ENCODE data around the gene TECPR1. TPM values are rescaled to one million over a fixed set of nuclear protein-coding genes. Genes with fewer than 3 reads are reported as not detected.

TECPR1 gene
- total and polyA plus RNA-seq, 2 donors (not counting 3 experiments of a cell fraction or from before 2014, with no cell fraction given): 12.3 to 97.5 TPM

DNA sequence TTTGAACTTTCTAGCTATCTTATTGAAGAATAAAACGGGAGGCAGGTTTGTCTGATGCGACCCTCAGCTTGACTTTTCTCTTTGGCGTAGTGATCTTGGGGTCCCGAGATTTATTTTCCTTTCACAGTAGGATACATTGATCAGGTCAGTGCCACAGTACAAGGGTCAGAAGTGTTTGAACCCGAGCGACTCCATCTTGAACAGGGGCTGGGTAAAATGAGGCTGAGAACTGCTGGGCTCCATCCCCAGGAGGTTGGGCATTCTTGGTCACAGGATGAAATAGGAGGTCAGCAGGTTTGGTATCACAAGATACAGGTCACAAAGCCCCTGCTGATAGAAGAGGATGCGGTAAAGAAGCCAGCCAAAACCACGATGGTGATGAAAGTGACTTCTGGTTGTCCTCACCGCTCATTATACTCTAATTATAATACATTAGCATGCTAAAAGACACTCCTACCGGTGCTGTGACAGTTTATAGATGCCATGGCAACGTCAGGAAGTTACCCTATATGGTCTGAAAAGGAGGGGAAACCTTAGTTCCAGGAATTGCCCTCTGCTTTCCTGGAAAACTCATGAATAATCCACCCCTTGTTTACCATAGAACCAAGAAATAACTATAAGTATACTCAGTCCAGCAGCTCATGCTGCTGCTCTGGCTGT lies 3.0 kb upstream of the TECPR1 start:
- no peak for TF ChIP-seq JUN (IDR thresholded peaks at IDR 0.05; ENCODE audit: borderline replicate concordance, insufficient read depth, insufficient read length, low read depth)
- TF ChIP-seq, protein P1, sequence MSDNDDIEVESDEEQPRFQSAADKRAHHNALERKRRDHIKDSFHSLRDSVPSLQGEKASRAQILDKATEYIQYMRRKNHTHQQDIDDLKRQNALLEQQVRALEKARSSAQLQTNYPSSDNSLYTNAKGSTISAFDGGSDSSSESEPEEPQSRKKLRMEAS (IDR thresholded peaks at IDR 0.05; ENCODE audit: insufficient read depth, insufficient read length): no peak
- no peak overlapping the region for H2AFZ ChIP-seq (ENCODE audit: low read depth, low read length)
- no peak overlapping the region for H3K4me3 ChIP-seq (replicated peaks in 1 of 3; ENCODE audit: insufficient read depth in 1 of 3, low read depth in 1 of 3, low read length in 3 of 3)
- H3K4me1 ChIP-seq (ENCODE audit: control insufficient read depth, extremely low read depth, insufficient read depth, low read length): peaks cover 22% of the 10 kb centered on the region
- intact Hi-C loops (cut with micrococcal nuclease): no loop called here
- H3K79me2 ChIP-seq (ENCODE audit: control insufficient read depth, insufficient read depth, low read length): peaks cover 27% of the 10 kb centered on the region
- H3K27ac ChIP-seq (ENCODE audit: insufficient read depth, low read depth, low read length): no peak overlapping the region
- H3K36me3 ChIP-seq (ENCODE audit: control insufficient read depth in 2 of 2, extremely low read depth in 1 of 2, insufficient read depth in 2 of 2, low read length in 2 of 2): no peaks in the 10 kb centered on the region
- H3K9me3 ChIP-seq (replicated peaks; ENCODE audit: control insufficient read depth, insufficient read depth, low read length): no peaks in the 10 kb centered on the region
- H3K9ac ChIP-seq (replicated peaks; ENCODE audit: extremely low read depth, insufficient read depth, low read length): no peak overlapping the region
- no peak overlapping the region for H3K4me2 ChIP-seq (ENCODE audit: insufficient read depth, low read length)
- FAIRE-seq: no peak
- dilution Hi-C loops (cut with MboI; ENCODE audit: extremely low pct_ligation_motif_present, low sequenced_read_pairs): no loop called here
- no peaks in the 10 kb centered on the region for H3K27me3 ChIP-seq (ENCODE audit: control insufficient read depth in 2 of 2, insufficient read depth in 2 of 2, low read length in 2 of 2)
- no TSS peak for BruUV-seq (replicated peaks)
- no peaks in the 10 kb centered on the region for H3K9me1 ChIP-seq (replicated peaks; ENCODE audit: control insufficient read depth, extremely low read depth, insufficient read depth, low read length)
- ChIA-PET CTCF (interaction anchor here (1.5 to 3.2 kb wide), 2 partner anchors 12 kb away, joined by 4 to 12 read pairs; no protein-coding TSS in a partner anchor), POLR2A (interaction anchor here (0.6 kb wide), 1 partner anchor 166 kb away, joined by 4 read pairs; no protein-coding TSS in a partner anchor)
- H4K20me1 ChIP-seq (replicated peaks; ENCODE audit: control insufficient read depth, extremely low read depth, insufficient read depth, low read length): no peaks in the 10 kb centered on the region
- no peak for DNase-seq (ENCODE audit: low read depth, low spot score)

GRCh38 chr7:98254516-98254915 lies 2.5 kb upstream of the TECPR1 start:
- ChIA-PET CTCF (interaction anchor here (0.7 to 3.2 kb wide), 2 partner anchors 12 to 524 kb away, joined by 3 to 12 read pairs; no protein-coding TSS in a partner anchor), POLR2A (interaction anchor here (0.6 kb wide), 1 partner anchor 166 kb away, joined by 4 read pairs; no protein-coding TSS in a partner anchor)
- no peak overlapping the region for H3K9ac ChIP-seq (replicated peaks; ENCODE audit: extremely low read depth, insufficient read depth, low read length)
- no peaks in the 10 kb centered on the region for H3K36me3 ChIP-seq (ENCODE audit: control insufficient read depth in 2 of 2, extremely low read depth in 1 of 2, insufficient read depth in 2 of 2, low read length in 2 of 2)
- peaks cover 31% of the 10 kb centered on the region for H3K79me2 ChIP-seq (ENCODE audit: control insufficient read depth, insufficient read depth, low read length)
- BruUV-seq (replicated peaks): no TSS peak
- dilution Hi-C loops (cut with MboI; ENCODE audit: extremely low pct_ligation_motif_present, low sequenced_read_pairs) (no loop called here), intact Hi-C loops (cut with micrococcal nuclease) (no loop called here)
- TF ChIP-seq, protein P1 (IDR thresholded peaks at IDR 0.05; ENCODE audit: insufficient read depth, insufficient read length): no peak
- TF ChIP-seq FOS (IDR thresholded peaks at IDR 0.05; ENCODE audit: borderline replicate concordance, insufficient read depth, low read length) (no peak), EZH2 (IDR thresholded peaks at IDR 0.05; ENCODE audit: borderline replicate concordance, low read depth, low read length, severe bottlenecking) (no peak), POLR2AphosphoS5 (IDR thresholded peaks at IDR 0.05; ENCODE audit: insufficient read depth, low read depth, low read length) (no peak), JUN (IDR thresholded peaks at IDR 0.05; ENCODE audit: borderline replicate concordance, insufficient read depth, insufficient read length, low read depth) (no peak)
- H3K4me3 ChIP-seq (replicated peaks in 1 of 3; ENCODE audit: insufficient read depth in 1 of 3, low read depth in 1 of 3, low read length in 3 of 3): no peak overlapping the region
- H4K20me1 ChIP-seq (replicated peaks; ENCODE audit: control insufficient read depth, extremely low read depth, insufficient read depth, low read length): no peaks in the 10 kb centered on the region
- DNase-seq (ENCODE audit: low read depth, low spot score) (no peak), FAIRE-seq (no peak)
- no peak overlapping the region for H3K4me2 ChIP-seq (ENCODE audit: insufficient read depth, low read length)
- H3K4me1 ChIP-seq (ENCODE audit: control insufficient read depth, extremely low read depth, insufficient read depth, low read length): peaks cover 27% of the 10 kb centered on the region
- no peaks in the 10 kb centered on the region for H3K27me3 ChIP-seq (ENCODE audit: control insufficient read depth in 2 of 2, insufficient read depth in 2 of 2, low read length in 2 of 2)
- no peaks in the 10 kb centered on the region for H3K9me1 ChIP-seq (replicated peaks; ENCODE audit: control insufficient read depth, extremely low read depth, insufficient read depth, low read length)
- no peak overlapping the region for H3K27ac ChIP-seq (ENCODE audit: insufficient read depth, low read depth, low read length)
- H2AFZ ChIP-seq (ENCODE audit: low read depth, low read length): no peak overlapping the region
- no peaks in the 10 kb centered on the region for H3K9me3 ChIP-seq (replicated peaks; ENCODE audit: control insufficient read depth, insufficient read depth, low read length)
